Endothelial cell (in vitro differentiated cells): ENCODE data around the gene LEF1. TPM values are rescaled to one million over a fixed set of nuclear protein-coding genes. Genes with fewer than 3 reads are reported as not detected.

ENCODE experiments used
- DNase-seq: peaks from one replicate; pipeline ENCODE4 v3.0.0; 2021; ENCODE audit warnings: low spot score
- H3K27ac Mint-ChIP-seq: one replicate; pipeline ENCODE4 v1.8.0; 2021; ENCODE audit warnings: mixed read lengths, inconsistent platforms; ENCODE audit not compliant: unreplicated experiment
- H3K27me3 Mint-ChIP-seq: one replicate; pipeline ENCODE4 v1.8.0; 2021; ENCODE audit warnings: mild to moderate bottlenecking, moderate library complexity, mixed read lengths, inconsistent platforms; ENCODE audit not compliant: unreplicated experiment
- H3K36me3 Mint-ChIP-seq: one replicate; pipeline ENCODE4 v1.8.0; 2021; ENCODE audit warnings: mild to moderate bottlenecking, low read depth, mixed read lengths, inconsistent platforms; ENCODE audit not compliant: unreplicated experiment
- H3K4me1 Mint-ChIP-seq: one replicate; pipeline ENCODE4 v1.8.0; 2021; ENCODE audit warnings: mild to moderate bottlenecking, mixed read lengths, inconsistent platforms; ENCODE audit not compliant: unreplicated experiment
- H3K4me3 Mint-ChIP-seq: one replicate; pipeline ENCODE4 v1.8.0; 2021; ENCODE audit warnings: mild to moderate bottlenecking, mixed read lengths, inconsistent platforms; ENCODE audit not compliant: unreplicated experiment
- H3K9me3 Mint-ChIP-seq: one replicate; pipeline ENCODE4 v1.8.0; 2021; ENCODE audit warnings: mixed read lengths, inconsistent platforms; ENCODE audit not compliant: unreplicated experiment
- CTCF ChIP-seq: fragments of 200-600 bp; sonication (generic); IDR thresholded peaks from one replicate; pipeline ENCODE4 v1.5.0; 2021; ENCODE audit warnings: antibody characterized with exemption; ENCODE audit not compliant: unreplicated experiment
- total RNA-seq: library from RNA; stranded (reverse); fragmentation: NEBNext Ultra II Directional; extraction: Animal tissue kit (Norgen Biotek cat#: 25700); gene quantifications from one replicate; pipeline ENCODE4 v1.2.1, GENCODE V29; 2021; ENCODE audit not compliant: unreplicated experiment

Gene LEF1
- total RNA-seq, 1 donor from 2014 or later: 15.9 TPM

- no peaks in the 10 kb centered on the region for H3K9me3 Mint-ChIP-seq
- no peak overlapping the region for H3K4me3 Mint-ChIP-seq
- no peak for DNase-seq
- TF ChIP-seq CTCF: no peak
- H3K27ac Mint-ChIP-seq: no peak overlapping the region
- peaks cover 3% of the 10 kb centered on the region for H3K27me3 Mint-ChIP-seq
- H3K4me1 Mint-ChIP-seq: no peaks in the 10 kb centered on the region
- no peaks in the 10 kb centered on the region for H3K36me3 Mint-ChIP-seq
These were observed 33.0 kb upstream of the LEF1 start for GRCh38 chr4:108201774-108202173.

GRCh38 chr4:108199881-108200280, 31.1 kb upstream of the LEF1 start:
- H3K36me3 Mint-ChIP-seq: no peaks in the 10 kb centered on the region
- peaks cover 1% of the 10 kb centered on the region for H3K27me3 Mint-ChIP-seq
- TF ChIP-seq CTCF: no peak
- no peaks in the 10 kb centered on the region for H3K9me3 Mint-ChIP-seq
- DNase-seq: no peak
- no peaks in the 10 kb centered on the region for H3K4me1 Mint-ChIP-seq
- no peak overlapping the region for H3K27ac Mint-ChIP-seq
- no peak overlapping the region for H3K4me3 Mint-ChIP-seq

- Mint-ChIP-seq H3K4me1 (peaks cover 10% of the 10 kb centered on the region), H3K27me3 (no peaks in the 10 kb centered on the region), H3K27ac (no peak overlapping the region), H3K36me3 (no peaks in the 10 kb centered on the region), H3K9me3 (no peaks in the 10 kb centered on the region), H3K4me3 (no peak overlapping the region)
- no peak for TF ChIP-seq CTCF
- DNase-seq: no peak
These were observed 25.3 kb upstream of the LEF1 start for GRCh38 chr4:108193886-108194672.

GRCh38 chr4:108192935-108193334, 24.2 kb upstream of the LEF1 start:
- Mint-ChIP-seq H3K27ac (no peak overlapping the region), H3K27me3 (no peaks in the 10 kb centered on the region), H3K36me3 (no peaks in the 10 kb centered on the region), H3K4me1 (peaks cover 11% of the 10 kb centered on the region), H3K4me3 (no peak overlapping the region), H3K9me3 (no peaks in the 10 kb centered on the region)
- no peak for DNase-seq
- TF ChIP-seq CTCF: no peak

- Mint-ChIP-seq H3K9me3 (no peaks in the 10 kb centered on the region), H3K27ac (no peak overlapping the region), H3K4me3 (no peak overlapping the region), H3K27me3 (no peaks in the 10 kb centered on the region), H3K4me1 (peaks cover 11% of the 10 kb centered on the region), H3K36me3 (no peaks in the 10 kb centered on the region)
- DNase-seq: no peak
- no peak for TF ChIP-seq CTCF
These were observed 23.3 kb upstream of the LEF1 start for GRCh38 chr4:108192056-108192455.
